Spleen (tissue), 11 donors: ENCODE data around the gene LKAAEAR1. TPM values are rescaled to one million over a fixed set of nuclear protein-coding genes. Genes with fewer than 3 reads are reported as not detected.
"Not testable (repeated sequence)": the region's sequence is repeated elsewhere in the genome, so short reads cannot be mapped to it uniquely, and the experiment has no call there.

Experiments used
- DNase-seq: peaks from one replicate; pipeline ENCODE4 v3.0.0-alpha.2; 2020
- H3K27ac ChIP-seq, 8 donors: fragments of 200-600 bp; sonication (generic) in 7 of 8; 1 replicate in 4 of 8; 2 replicates in 4 of 8; pipeline versions ENCODE4 v1.5.0 to v1.8.0; 2016 to 2021; ENCODE audit warnings: inconsistent platforms in 4 of 8, mild to moderate bottlenecking in 4 of 8, moderate library complexity in 1 of 8
- H3K27me3 ChIP-seq, 7 donors: fragments of 200-600 bp; sonication (generic) in 6 of 7; replicated peaks in 1 of 7; 1 replicate in 4 of 7; 2 replicates in 3 of 7; pipeline versions ENCODE4 v1.5.0 to v1.8.0; 2016 to 2021; ENCODE audit warnings: inconsistent platforms in 3 of 7, mild to moderate bottlenecking in 1 of 7
- H3K36me3 ChIP-seq, 6 donors: fragments of 200-600 bp; sonication (generic) in 5 of 6; 1 replicate in 4 of 6; 2 replicates in 2 of 6; pipeline versions ENCODE4 v1.5.0 to v1.8.0; 2016 to 2021; ENCODE audit warnings: inconsistent platforms in 2 of 6
- H3K4me1 ChIP-seq, 6 donors: fragments of 200-600 bp; sonication (generic) in 5 of 6; 1 replicate in 3 of 6; 2 replicates in 3 of 6; pipeline versions ENCODE4 v1.5.0 to v1.8.0; 2016 to 2021; ENCODE audit warnings: inconsistent platforms in 3 of 6
- H3K4me3 ChIP-seq, 8 donors: fragments of 200-600 bp; sonication (generic) in 7 of 8; 1 replicate in 4 of 8; 2 replicates in 4 of 8; pipeline versions ENCODE4 v1.5.0 to v1.8.0; 2016 to 2021; ENCODE audit warnings: inconsistent platforms in 4 of 8, mild to moderate bottlenecking in 4 of 8, moderate library complexity in 2 of 8
- H3K9me3 ChIP-seq, 8 donors: fragments of 200-600 bp; sonication (generic) in 7 of 8; 1 replicate in 4 of 8; 2 replicates in 4 of 8; pipeline versions ENCODE4 v1.5.0 to v1.8.0; 2016 to 2021; ENCODE audit warnings: inconsistent platforms in 4 of 8
- POLR2A ChIP-seq, 3 donors: fragments of 450-650 bp; IDR thresholded peaks; one replicate each; pipeline ENCODE4 v1.5.1; 2017; ENCODE audit warnings: antibody characterized with exemption in 3 of 3, mild to moderate bottlenecking in 1 of 3
- POLR2AphosphoS5 ChIP-seq, 3 donors: sonication (generic); formaldehyde crosslinking; IDR thresholded peaks; one replicate each; pipeline ENCODE4 v1.5.1; 2017; ENCODE audit warnings: antibody characterized with exemption in 3 of 3
- WGBS, 5 donors: extraction: QIAGEN DNeasy Blood & Tissue Kit in 3 of 5; methylation state at CpG; one replicate each; pipeline versions ENCODE4 v1.1.5 to v1.1.7; 2013 to 2018; 5-methylcytosine and 5-hydroxymethylcytosine counted together
- intact Hi-C: fragments of 100-400 bp; cut with DNase I; formaldehyde crosslinking; loops from one replicate; pipeline ENCODE4 v1.15.0; 2023; ENCODE audit warnings: low total_unique reads
- polyA plus RNA-seq, 3 donors: library from polyadenylated mRNA; stranded (reverse); fragments of 200-250 nt; gene quantifications; one replicate each; pipeline ENCODE4 v1.2.1, GENCODE V29; 2013
- total RNA-seq, 7 donors: library from RNA; depleted of rRNA in 3 of 7; stranded (reverse); fragments of >200 nt in 3 of 7; fragmentation: NEBNext Ultra II Directional in 4 of 7; extraction: Animal tissue kit (Norgen Biotek cat#: 25700) in 4 of 7; gene quantifications; one replicate each; pipeline versions ENCODE4 v1.1.0 to v1.2.1, GENCODE V29; 2016 to 2021
- TF ChIP-seq, protein P1 (sequence below), 11 experiments: fragments of 200-600 bp in 7 of 11; fragments of 450-650 bp in 4 of 11; sonication (generic) in 4 of 11; IDR thresholded peaks in 8 of 11; conservative IDR thresholded peaks in 3 of 11; 1 replicate in 7 of 11; 2 replicates in 4 of 11; pipeline versions ENCODE4 v1.4.0 to v1.8.0; 2016 to 2021; ENCODE audit warnings: antibody characterized with exemption in 11 of 11, inconsistent platforms in 4 of 11, mild to moderate bottlenecking in 1 of 11
- donor health status: healthy with polysubstance abuse.
- donor health status: DM: no; HTN: no; CAD: no; lungs with moderate emphysema.
- donor health status: DM: no; HTN: no; CAD: no.
- donor health status: Bipolar disorder and iron deficiency.
- donor health status: healthy.
- donor health status: DM: no; HTN: no; CAD: no.
- donor health status: DM: yes; HTN: yes; CAD: no.

Gene LKAAEAR1
- total and polyA plus RNA-seq, 10 donors, result 0.26 to 0.66 (median 0.51) TPM; not detected in 6

DNA sequence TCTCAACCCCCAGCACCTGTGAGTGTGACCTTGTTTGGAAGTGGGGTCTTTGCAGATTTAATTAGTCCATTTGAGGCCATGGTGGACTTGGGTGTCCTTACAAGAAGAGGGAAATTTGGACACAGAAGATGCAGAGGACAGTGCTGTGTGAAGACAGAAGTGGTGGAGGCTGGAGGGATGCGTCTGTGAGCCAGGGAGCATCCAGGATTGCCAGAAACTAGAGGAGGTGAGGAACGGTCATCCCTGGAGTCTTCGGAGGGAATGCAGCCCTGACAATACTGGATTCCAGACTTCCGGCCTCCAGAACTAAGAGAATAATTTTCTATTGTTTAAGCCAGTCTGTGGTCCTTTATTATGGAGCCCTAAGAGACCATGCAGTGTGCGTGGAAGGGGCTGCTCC, 46.1 kb upstream of the LKAAEAR1 start:
- Histone ChIP-seq H3K4me3 (no peak overlapping the region), H3K27ac (no peak overlapping the region), H3K4me1 (no peaks in the 10 kb centered on the region), H3K36me3 (no peaks in the 10 kb centered on the region), H3K27me3 (peaks cover 0 to 33% (median 4%) of the 10 kb centered on the region in 7 donors), H3K9me3 (no peaks in the 10 kb centered on the region)
- TF ChIP-seq POLR2A (IDR thresholded peaks at IDR 0.05) (no peak), POLR2AphosphoS5 (IDR thresholded peaks at IDR 0.05) (no peak)
- TF ChIP-seq, protein P1, sequence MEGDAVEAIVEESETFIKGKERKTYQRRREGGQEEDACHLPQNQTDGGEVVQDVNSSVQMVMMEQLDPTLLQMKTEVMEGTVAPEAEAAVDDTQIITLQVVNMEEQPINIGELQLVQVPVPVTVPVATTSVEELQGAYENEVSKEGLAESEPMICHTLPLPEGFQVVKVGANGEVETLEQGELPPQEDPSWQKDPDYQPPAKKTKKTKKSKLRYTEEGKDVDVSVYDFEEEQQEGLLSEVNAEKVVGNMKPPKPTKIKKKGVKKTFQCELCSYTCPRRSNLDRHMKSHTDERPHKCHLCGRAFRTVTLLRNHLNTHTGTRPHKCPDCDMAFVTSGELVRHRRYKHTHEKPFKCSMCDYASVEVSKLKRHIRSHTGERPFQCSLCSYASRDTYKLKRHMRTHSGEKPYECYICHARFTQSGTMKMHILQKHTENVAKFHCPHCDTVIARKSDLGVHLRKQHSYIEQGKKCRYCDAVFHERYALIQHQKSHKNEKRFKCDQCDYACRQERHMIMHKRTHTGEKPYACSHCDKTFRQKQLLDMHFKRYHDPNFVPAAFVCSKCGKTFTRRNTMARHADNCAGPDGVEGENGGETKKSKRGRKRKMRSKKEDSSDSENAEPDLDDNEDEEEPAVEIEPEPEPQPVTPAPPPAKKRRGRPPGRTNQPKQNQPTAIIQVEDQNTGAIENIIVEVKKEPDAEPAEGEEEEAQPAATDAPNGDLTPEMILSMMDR (IDR thresholded peaks at IDR 0.05 in 8 of 11, conservative IDR thresholded peaks at IDR 0.05 in 3 of 11), result no peak
- no peak for DNase-seq
- WGBS, 5 donors, result 58 to 74% (median 63%) methylated on average over 5 of the region's 5 CpGs
- intact Hi-C loops, result no loop called here

DNA sequence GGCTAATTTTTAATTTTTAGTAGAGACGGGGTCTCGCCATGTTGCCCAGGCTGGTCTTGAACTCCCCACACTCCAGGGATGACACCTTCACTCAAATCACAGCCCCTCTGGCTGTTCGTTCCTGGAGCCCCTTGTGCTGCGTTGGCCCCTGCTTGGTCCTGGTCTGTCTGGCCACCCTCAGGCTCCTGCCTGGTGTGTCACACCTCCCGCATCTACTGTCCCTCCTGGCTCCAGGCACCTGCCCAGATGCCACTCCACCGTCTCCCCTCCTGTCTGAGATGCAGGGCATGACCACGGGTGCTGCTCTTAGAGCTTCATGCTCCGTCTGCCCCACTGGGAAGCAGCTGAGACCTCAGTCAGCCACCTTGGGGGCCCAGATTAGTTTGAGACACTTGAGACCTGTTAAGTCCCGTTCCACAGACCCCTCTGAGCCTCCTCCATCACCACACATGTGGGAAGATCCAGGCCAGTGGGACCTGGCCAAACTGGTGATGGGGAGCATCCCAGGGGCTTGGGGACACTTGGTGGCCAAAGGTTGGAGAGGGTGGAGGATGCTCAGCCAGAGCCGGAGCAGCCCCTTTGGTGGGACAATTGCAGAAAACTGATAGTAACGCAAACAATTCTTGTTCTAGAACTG, 45.1 kb upstream of the LKAAEAR1 start:
- peaks cover 0 to 40% (median 4%) of the 10 kb centered on the region in 7 donors for H3K27me3 ChIP-seq
- intact Hi-C loops, result no loop called here
- peak; percentile 39 for DNase-seq
- H3K9me3 ChIP-seq, result no peaks in the 10 kb centered on the region
- H3K27ac ChIP-seq, result no peak overlapping the region
- TF ChIP-seq, protein P1 (IDR thresholded peaks at IDR 0.05 in 8 of 11, conservative IDR thresholded peaks at IDR 0.05 in 3 of 11), result no peak
- no peak for TF ChIP-seq POLR2A (IDR thresholded peaks at IDR 0.05)
- TF ChIP-seq POLR2AphosphoS5 (IDR thresholded peaks at IDR 0.05), result no peak
- 80 to 88% (median 85%) methylated on average over 10 to 11 of the region's 11 CpGs for WGBS, 5 donors
- H3K4me1 ChIP-seq, result no peaks in the 10 kb centered on the region
- no peaks in the 10 kb centered on the region for H3K36me3 ChIP-seq
- no peak overlapping the region for H3K4me3 ChIP-seq

DNA sequence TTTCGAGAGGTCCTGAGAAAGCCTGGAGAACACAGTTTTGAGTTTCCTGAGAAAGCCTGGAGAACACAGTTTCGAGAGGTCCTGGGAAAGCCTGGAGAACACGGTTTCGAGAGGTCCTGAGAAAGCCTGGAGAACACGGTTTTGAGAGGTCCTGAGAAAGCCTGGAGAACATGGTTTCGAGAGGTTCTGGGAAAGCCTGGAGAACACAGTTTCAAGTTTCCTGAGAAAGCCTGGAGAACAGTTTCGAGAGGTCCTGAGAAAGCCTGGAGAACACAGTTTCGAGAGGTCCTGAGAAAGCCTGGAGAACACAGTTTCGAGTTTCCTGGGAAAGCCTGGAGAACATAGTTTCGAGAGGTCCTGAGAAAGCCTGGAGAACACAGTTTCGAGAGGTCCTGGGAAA, 39.3 kb upstream of the LKAAEAR1 start:
- not testable (repeated sequence) for H3K36me3 ChIP-seq, DNase-seq, H3K4me3 ChIP-seq, H3K9me3 ChIP-seq, H3K27ac ChIP-seq
- intact Hi-C loops, result loop anchor here (5.0 kb wide), 1 partner anchor 41 kb away; the partner anchor contains the start of genes LKAAEAR1 and OPRL1
- WGBS, 5 donors, result 82 to 92% (median 84%) methylated on average over 11 of the region's 11 CpGs
- Histone ChIP-seq H3K27me3 (peaks cover 0 to 26% (median 6%) of the 10 kb centered on the region in 7 donors), H3K4me1 (peaks cover 0 to 15% (median 11%) of the 10 kb centered on the region in 6 donors)

DNA sequence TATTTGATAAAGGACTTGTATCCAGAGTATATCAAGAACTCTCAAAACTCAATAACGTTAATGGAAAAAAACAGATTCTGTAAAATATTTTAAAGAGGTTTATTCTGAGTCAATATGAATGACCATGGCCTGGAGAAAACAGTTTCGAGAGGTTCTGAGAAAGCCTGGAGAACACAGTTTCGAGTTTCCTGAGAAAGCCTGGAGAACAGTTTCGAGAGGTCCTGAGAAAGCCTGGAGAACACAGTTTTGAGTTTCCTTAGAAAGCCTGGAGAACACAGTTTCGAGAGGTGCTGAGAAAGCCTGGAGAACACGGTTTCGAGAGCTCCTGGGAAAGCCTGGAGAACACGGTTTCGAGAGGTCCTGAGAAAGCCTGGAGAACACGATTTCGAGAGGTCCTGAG, 38.7 kb upstream of the LKAAEAR1 start:
- H3K9me3 ChIP-seq, H3K36me3 ChIP-seq, H3K4me3 ChIP-seq, DNase-seq, H3K27ac ChIP-seq: not testable (repeated sequence)
- H3K27me3 ChIP-seq, result peaks cover 0 to 26% (median 6%) of the 10 kb centered on the region in 7 donors
- 81 to 87% (median 87%) methylated on average over 11 of the region's 11 CpGs for WGBS, 5 donors
- intact Hi-C loops, result loop anchor here (5.0 kb wide), 1 partner anchor 41 kb away; the partner anchor contains the start of genes LKAAEAR1 and OPRL1
- H3K4me1 ChIP-seq, result peaks cover 0 to 15% (median 11%) of the 10 kb centered on the region in 6 donors

DNA sequence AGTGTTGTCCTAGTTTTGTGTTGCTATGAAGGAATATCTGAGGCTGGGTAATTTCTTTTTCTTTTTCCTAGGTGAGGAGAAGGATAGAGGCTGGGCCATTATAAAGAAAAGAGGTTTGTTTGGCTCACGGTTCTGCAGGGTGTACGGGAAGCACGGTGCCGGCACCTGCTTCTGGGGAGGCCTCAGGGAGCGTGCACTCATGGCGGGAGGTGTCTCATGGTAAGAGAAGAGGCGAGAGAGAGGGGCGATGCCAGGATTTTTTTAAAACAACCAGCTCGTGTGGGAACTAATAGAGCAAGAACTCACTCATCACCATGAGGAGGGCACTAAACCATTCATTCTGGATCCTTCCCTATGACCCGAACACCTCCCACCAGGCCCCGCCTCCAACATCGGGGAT, 37.4 kb upstream of the LKAAEAR1 start:
- H3K27ac ChIP-seq, result no peak overlapping the region
- WGBS, 5 donors, result 83 to 95% (median 87%) methylated on average over 12 of the region's 12 CpGs
- peaks cover 0 to 26% (median 6%) of the 10 kb centered on the region in 7 donors for H3K27me3 ChIP-seq
- H3K4me1 ChIP-seq, result peaks cover 0 to 15% (median 11%) of the 10 kb centered on the region in 6 donors
- intact Hi-C loops, result loop anchor here (5.0 kb wide), 1 partner anchor 39 kb away; the partner anchor contains the start of genes LKAAEAR1 and OPRL1
- no peaks in the 10 kb centered on the region for H3K9me3 ChIP-seq
- H3K36me3 ChIP-seq, result no peaks in the 10 kb centered on the region
- TF ChIP-seq POLR2A (IDR thresholded peaks at IDR 0.05) (no peak), POLR2AphosphoS5 (IDR thresholded peaks at IDR 0.05) (no peak)
- TF ChIP-seq, protein P1 (IDR thresholded peaks at IDR 0.05 in 8 of 11, conservative IDR thresholded peaks at IDR 0.05 in 3 of 11), result no peak
- no peak overlapping the region for H3K4me3 ChIP-seq
- DNase-seq, result peak; percentile 15
